ENCODE results near the gene RNF38. TPM values are rescaled to one million over a fixed set of nuclear protein-coding genes. Genes with fewer than 3 reads are reported as not detected.
"Not testable (repeated sequence)": the region's sequence is repeated elsewhere in the genome, so short reads cannot be mapped to it uniquely, and the experiment has no call there.

The RNF38 gene
- total and polyA plus RNA-seq, 10 donors, result 9.5 to 67.1 (median 46.4) TPM

GRCh38 chr9:36323926-36324325 is 76.1 kb downstream of the RNF38 start:
- Histone ChIP-seq H3K4me1 (peaks cover 0 to 7% (median 0%) of the 10 kb centered on the region in 6 donors), H3K27ac (no peak overlapping the region), H3K27me3 (replicated peaks in 1 of 7) (peaks cover 0 to 5% (median 0%) of the 10 kb centered on the region in 7 donors), H3K36me3 (no peaks in the 10 kb centered on the region), H3K4me3 (no peak overlapping the region), H3K9me3 (peaks cover 0 to 4% (median 0%) of the 10 kb centered on the region in 8 donors)
- TF ChIP-seq POLR2AphosphoS5 (IDR thresholded peaks at IDR 0.05) (no peak), CTCF (IDR thresholded peaks at IDR 0.05 in 8 of 11, conservative IDR thresholded peaks at IDR 0.05 in 3 of 11) (no peak), POLR2A (IDR thresholded peaks at IDR 0.05) (no peak)
- DNase-seq, result no peak
- WGBS, 5 donors, result 75 to 84% (median 83%) methylated on average over 12 of the region's 12 CpGs
- intact Hi-C loops (cut with DNase I; ENCODE audit: low total_unique reads), result no loop called here

- no peaks in the 10 kb centered on the region for H3K36me3 ChIP-seq
- no peak overlapping the region for H3K27ac ChIP-seq
- TF ChIP-seq POLR2AphosphoS5 (IDR thresholded peaks at IDR 0.05) (no peak), POLR2A (IDR thresholded peaks at IDR 0.05) (no peak), CTCF (IDR thresholded peaks at IDR 0.05 in 8 of 11, conservative IDR thresholded peaks at IDR 0.05 in 3 of 11) (no peak)
- peaks cover 0 to 4% (median 0%) of the 10 kb centered on the region in 8 donors for H3K9me3 ChIP-seq
- 58 to 83% (median 67%) methylated on average over 3 of the region's 3 CpGs for WGBS, 5 donors
- intact Hi-C loops (cut with DNase I; ENCODE audit: low total_unique reads), result no loop called here
- DNase-seq, result no peak
- no peaks in the 10 kb centered on the region for H3K4me1 ChIP-seq
- H3K4me3 ChIP-seq, result no peak overlapping the region
- peaks cover 0 to 10% (median 0%) of the 10 kb centered on the region in 7 donors for H3K27me3 ChIP-seq (replicated peaks in 1 of 7)
These were observed 77.6 kb downstream of the RNF38 start for GRCh38 chr9:36322462-36322861.

GRCh38 chr9:36321903-36322302 is 78.2 kb downstream of the RNF38 start:
- H3K27me3 ChIP-seq (replicated peaks in 1 of 7), result peaks cover 0 to 13% (median 0%) of the 10 kb centered on the region in 7 donors
- H3K9me3 ChIP-seq; H3K4me3 ChIP-seq; DNase-seq; intact Hi-C loops (cut with DNase I; ENCODE audit: low total_unique reads); H3K36me3 ChIP-seq; H3K4me1 ChIP-seq; H3K27ac ChIP-seq: not testable (repeated sequence)
- 86 to 92% (median 88%) methylated on average over 4 of the region's 4 CpGs for WGBS, 5 donors

- intact Hi-C loops (cut with DNase I; ENCODE audit: low total_unique reads), result no loop called here
- H3K4me3 ChIP-seq, result no peak overlapping the region
- TF ChIP-seq CTCF (IDR thresholded peaks at IDR 0.05 in 8 of 11, conservative IDR thresholded peaks at IDR 0.05 in 3 of 11) (no peak), POLR2A (IDR thresholded peaks at IDR 0.05) (no peak), POLR2AphosphoS5 (IDR thresholded peaks at IDR 0.05) (no peak)
- no peak overlapping the region for H3K27ac ChIP-seq
- H3K9me3 ChIP-seq, result peaks cover 0 to 4% (median 0%) of the 10 kb centered on the region in 8 donors
- no peak for DNase-seq
- H3K36me3 ChIP-seq, result no peaks in the 10 kb centered on the region
- peaks cover 0 to 16% (median 0%) of the 10 kb centered on the region in 7 donors for H3K27me3 ChIP-seq (replicated peaks in 1 of 7)
- H3K4me1 ChIP-seq, result no peaks in the 10 kb centered on the region
- 84 to 92% (median 88%) methylated on average over 5 of the region's 5 CpGs for WGBS, 5 donors
These were observed 79.6 kb downstream of the RNF38 start for GRCh38 chr9:36320466-36320865.

- H3K9me3 ChIP-seq, result peaks cover 0 to 4% (median 0%) of the 10 kb centered on the region in 8 donors
- H3K27me3 ChIP-seq (replicated peaks in 1 of 7), result peaks cover 0 to 16% (median 0%) of the 10 kb centered on the region in 7 donors
- TF ChIP-seq CTCF (IDR thresholded peaks at IDR 0.05 in 8 of 11, conservative IDR thresholded peaks at IDR 0.05 in 3 of 11) (no peak), POLR2A (IDR thresholded peaks at IDR 0.05) (no peak), POLR2AphosphoS5 (IDR thresholded peaks at IDR 0.05) (no peak)
- no peak overlapping the region for H3K4me3 ChIP-seq
- H3K36me3 ChIP-seq, result no peaks in the 10 kb centered on the region
- no peak overlapping the region for H3K27ac ChIP-seq
- DNase-seq, result no peak
- WGBS, 5 donors, result 88 to 94% (median 93%) methylated on average over 6 of the region's 6 CpGs
- intact Hi-C loops (cut with DNase I; ENCODE audit: low total_unique reads), result no loop called here
- H3K4me1 ChIP-seq, result no peaks in the 10 kb centered on the region
These were observed 80.3 kb downstream of the RNF38 start for GRCh38 chr9:36319806-36320205.

All from spleen (tissue), 11 donors.